ENCODE measurements around the gene PEX1.
"Not testable (repeated sequence)": the region's sequence is repeated elsewhere in the genome, so short reads cannot be mapped to it uniquely, and the experiment has no call there.

Gene PEX1

GRCh38 chr7:92456236-92456635, 72.1 kb downstream of the PEX1 start:
- DNase-seq: no peak

- DNase-seq: no peak
These were observed 76.7 kb downstream of the PEX1 start for GRCh38 chr7:92451645-92452044.

- peak; percentile 58 for DNase-seq
These were observed 80.0 kb downstream of the PEX1 start for GRCh38 chr7:92448205-92448747.

GRCh38 chr7:92447345-92448204, 80.7 kb downstream of the PEX1 start, which contains the start of gene GATAD1:
Gene GATAD1 (plus strand): TSS chr7:92447482. CDS start chr7:92447730, 248 bp downstream.
- DNase-seq: peak; percentile 71

GRCh38 chr7:92446869-92447344, 81.4 kb downstream of the PEX1 start:
- DNase-seq: no peak

GRCh38 chr7:92442720-92443119, 85.6 kb downstream of the PEX1 start:
- DNase-seq: not testable (repeated sequence)

GRCh38 chr7:92437956-92438491, 90.3 kb downstream of the PEX1 start:
- DNase-seq: no peak

Measured in activated CD4-positive, alpha-beta T cell treated with anti-CD3 and anti-CD28 coated beads, Interleukin-2, amount 50 U/mL, for 1 hour (primary cell).